KMS-11 (cell line): ENCODE data around the gene PRR29.
A peak's percentile ranks its signal among the peaks of the same experiment; 100 is the strongest.

Experiments used
- H2AFZ ChIP-seq: fragments of 200-600 bp; sonication (generic); 2 replicates; pipeline ENCODE4 v1.6.1; 2016; ENCODE audit warnings: antibody characterized with exemption, mixed run types, low read depth
- H3K27ac ChIP-seq: fragments of 200-600 bp; sonication (generic); 2 replicates; pipeline ENCODE4 v1.6.1; 2016; ENCODE audit warnings: mild to moderate bottlenecking, mixed run types
- H3K27me3 ChIP-seq: fragments of 200-600 bp; sonication (generic); 2 replicates; pipeline ENCODE4 v1.6.1; 2017; ENCODE audit warnings: mild to moderate bottlenecking, low read depth, mixed run types, moderate library complexity; ENCODE audit not compliant: insufficient read depth
- H3K36me3 ChIP-seq: fragments of 200-600 bp; sonication (generic); 2 replicates; pipeline ENCODE4 v1.6.1; 2017; ENCODE audit warnings: mild to moderate bottlenecking, mixed run types; ENCODE audit not compliant: insufficient read depth
- H3K4me1 ChIP-seq: fragments of 200-600 bp; sonication (generic); 2 replicates; pipeline ENCODE4 v1.6.1; 2016; ENCODE audit warnings: mild to moderate bottlenecking, low read depth, mixed run types; ENCODE audit not compliant: poor library complexity, severe bottlenecking
- H3K4me2 ChIP-seq: fragments of 200-600 bp; sonication (generic); 2 replicates; pipeline ENCODE4 v1.7.0; 2016; ENCODE audit warnings: mild to moderate bottlenecking, mixed run types
- H3K4me3 ChIP-seq: fragments of 200-600 bp; sonication (generic); IDR thresholded peaks from 2 replicates; pipeline ENCODE4 v1.6.1; 2017; ENCODE audit warnings: low read depth, low read length, mixed read lengths; ENCODE audit not compliant: insufficient read depth
- H3K79me2 ChIP-seq: fragments of 200-600 bp; sonication (generic); 2 replicates; pipeline ENCODE4 v1.6.1; 2016; ENCODE audit warnings: low read depth, mixed run types; ENCODE audit not compliant: insufficient read depth
- H3K9ac ChIP-seq: fragments of 200-600 bp; sonication (generic); 2 replicates; pipeline ENCODE4 v1.6.1; 2016; ENCODE audit warnings: mild to moderate bottlenecking, mixed run types
- H4K20me1 ChIP-seq: fragments of 200-600 bp; sonication (generic); 2 replicates; pipeline ENCODE4 v1.6.1; 2016; ENCODE audit warnings: mild to moderate bottlenecking, mixed run types; ENCODE audit not compliant: insufficient read depth
- TF ChIP-seq, protein P1 (sequence below): fragments of 200-600 bp; sonication (generic); conservative IDR thresholded peaks from 2 replicates; pipeline ENCODE4 v1.6.1; 2017; ENCODE audit warnings: low read depth, mild to moderate bottlenecking, antibody characterized with exemption, low read length, moderate library complexity, mixed read lengths

Gene PRR29

DNA sequence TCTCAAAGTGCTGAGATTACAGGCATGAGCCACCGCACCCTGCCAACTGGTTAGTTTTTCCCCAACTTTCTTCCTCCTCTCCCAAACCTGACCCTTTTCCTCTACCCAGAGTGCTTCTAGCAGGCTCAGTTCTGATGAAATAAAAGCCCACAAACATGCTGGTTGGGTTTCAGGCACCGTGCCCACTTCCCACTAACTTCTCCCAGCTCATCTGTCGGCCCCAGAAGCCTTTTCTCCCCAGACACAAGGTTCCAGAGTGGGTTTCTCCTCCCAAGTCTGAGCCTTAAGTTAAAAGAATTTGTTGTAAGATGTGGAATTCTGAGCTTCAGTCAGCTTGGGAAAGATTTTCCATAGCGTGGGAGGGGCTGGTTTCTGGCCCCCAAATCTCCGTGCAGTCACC, 13.9 kb upstream of the PRR29 start:
- H3K27me3 ChIP-seq, result no peaks in the 10 kb centered on the region
- no peak overlapping the region for H2AFZ ChIP-seq
- H3K79me2 ChIP-seq, result no peaks in the 10 kb centered on the region
- TF ChIP-seq, protein P1, sequence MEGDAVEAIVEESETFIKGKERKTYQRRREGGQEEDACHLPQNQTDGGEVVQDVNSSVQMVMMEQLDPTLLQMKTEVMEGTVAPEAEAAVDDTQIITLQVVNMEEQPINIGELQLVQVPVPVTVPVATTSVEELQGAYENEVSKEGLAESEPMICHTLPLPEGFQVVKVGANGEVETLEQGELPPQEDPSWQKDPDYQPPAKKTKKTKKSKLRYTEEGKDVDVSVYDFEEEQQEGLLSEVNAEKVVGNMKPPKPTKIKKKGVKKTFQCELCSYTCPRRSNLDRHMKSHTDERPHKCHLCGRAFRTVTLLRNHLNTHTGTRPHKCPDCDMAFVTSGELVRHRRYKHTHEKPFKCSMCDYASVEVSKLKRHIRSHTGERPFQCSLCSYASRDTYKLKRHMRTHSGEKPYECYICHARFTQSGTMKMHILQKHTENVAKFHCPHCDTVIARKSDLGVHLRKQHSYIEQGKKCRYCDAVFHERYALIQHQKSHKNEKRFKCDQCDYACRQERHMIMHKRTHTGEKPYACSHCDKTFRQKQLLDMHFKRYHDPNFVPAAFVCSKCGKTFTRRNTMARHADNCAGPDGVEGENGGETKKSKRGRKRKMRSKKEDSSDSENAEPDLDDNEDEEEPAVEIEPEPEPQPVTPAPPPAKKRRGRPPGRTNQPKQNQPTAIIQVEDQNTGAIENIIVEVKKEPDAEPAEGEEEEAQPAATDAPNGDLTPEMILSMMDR, result no peak
- H3K4me3 ChIP-seq, result no peak overlapping the region
- H3K9ac ChIP-seq, result no peak overlapping the region
- H3K27ac ChIP-seq, result no peak overlapping the region
- H3K4me2 ChIP-seq, result no peak overlapping the region
- H4K20me1 ChIP-seq, result no peaks in the 10 kb centered on the region
- no peaks in the 10 kb centered on the region for H3K36me3 ChIP-seq
- H3K4me1 ChIP-seq, result peaks cover 16% of the 10 kb centered on the region

DNA sequence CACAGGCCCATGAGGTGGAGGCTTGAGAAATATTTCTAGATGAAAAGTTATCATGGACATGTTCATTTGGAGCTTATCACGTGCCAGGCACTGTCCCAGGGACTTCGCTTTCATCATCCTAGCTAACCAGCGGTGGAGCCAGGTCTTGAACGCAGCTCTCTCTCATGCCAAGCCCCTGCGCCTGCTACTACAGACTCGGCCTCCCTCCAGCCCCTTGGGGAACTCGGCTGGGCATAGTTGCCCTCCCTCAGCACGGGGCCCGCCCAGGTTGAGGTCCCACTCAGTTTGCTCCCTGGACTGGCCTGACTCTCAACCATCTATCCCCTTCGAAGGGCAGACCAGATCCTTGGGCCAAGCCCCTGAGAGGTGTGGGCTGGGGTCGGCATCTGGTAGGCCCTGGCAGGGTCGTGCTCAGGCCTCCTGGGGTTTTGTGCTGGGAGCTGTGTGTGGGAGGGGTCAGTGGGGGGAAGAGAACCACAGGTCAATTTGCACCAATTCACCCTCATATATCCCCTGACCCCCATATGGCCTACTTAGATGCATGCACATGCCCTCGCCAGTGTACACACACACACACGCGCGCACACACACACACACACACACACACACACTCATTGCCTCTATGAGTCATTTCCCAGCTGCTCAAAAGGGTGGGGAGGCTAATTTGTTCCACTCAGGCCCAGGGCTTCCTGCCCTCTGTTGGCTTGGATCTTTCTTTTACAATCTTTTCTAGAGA, 13.3 kb upstream of the PRR29 start:
- H3K27me3 ChIP-seq, result no peaks in the 10 kb centered on the region
- no peak overlapping the region for H3K27ac ChIP-seq
- no peak overlapping the region for H3K4me2 ChIP-seq
- H3K4me3 ChIP-seq, result no peak overlapping the region
- H2AFZ ChIP-seq, result no peak overlapping the region
- no peaks in the 10 kb centered on the region for H4K20me1 ChIP-seq
- H3K9ac ChIP-seq, result no peak overlapping the region
- TF ChIP-seq, protein P1, result no peak
- H3K4me1 ChIP-seq, result peaks cover 16% of the 10 kb centered on the region
- H3K79me2 ChIP-seq, result no peaks in the 10 kb centered on the region
- H3K36me3 ChIP-seq, result no peaks in the 10 kb centered on the region

- H2AFZ ChIP-seq, result no peak overlapping the region
- peaks cover 16% of the 10 kb centered on the region for H3K4me1 ChIP-seq
- no peaks in the 10 kb centered on the region for H4K20me1 ChIP-seq
- H3K27ac ChIP-seq, result no peak overlapping the region
- H3K79me2 ChIP-seq, result no peaks in the 10 kb centered on the region
- no peak overlapping the region for H3K9ac ChIP-seq
- no peaks in the 10 kb centered on the region for H3K36me3 ChIP-seq
- H3K4me2 ChIP-seq, result no peak overlapping the region
- no peak overlapping the region for H3K4me3 ChIP-seq
- H3K27me3 ChIP-seq, result no peaks in the 10 kb centered on the region; the same call in 1 of the 2 replicates
- TF ChIP-seq, protein P1, result no peak
Observed at GRCh38 chr17:63985387-63986140, 12.6 kb upstream of the PRR29 start.

DNA sequence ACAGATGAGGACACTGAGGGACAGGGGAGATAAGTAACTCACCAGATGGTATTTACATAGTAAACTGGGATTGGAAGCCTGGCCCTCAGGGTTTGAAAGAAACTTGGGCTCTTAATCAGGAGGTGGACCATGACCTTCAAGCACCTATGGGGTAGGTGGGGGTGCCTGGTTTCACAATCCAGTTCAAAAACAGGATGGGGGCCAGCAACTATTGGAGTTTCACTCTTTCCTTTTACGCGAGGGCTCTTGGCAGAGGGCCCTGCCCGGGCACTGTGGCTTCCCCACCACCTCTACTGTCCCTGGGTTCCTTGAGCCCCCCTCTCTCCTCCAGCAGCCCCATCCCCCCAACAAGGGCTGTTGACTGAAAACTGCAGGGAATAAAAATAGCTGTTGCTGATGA, 11.3 kb upstream of the PRR29 start:
- Histone ChIP-seq H4K20me1 (no peaks in the 10 kb centered on the region), H3K79me2 (no peaks in the 10 kb centered on the region), H3K4me3 (no peak overlapping the region), H3K27ac (no peak overlapping the region), H3K9ac (0 out of 2 replicates have a peak overlapping the region, but pooled peaks have one; percentile 15), H2AFZ (peak overlapping the region; percentile 54), H3K4me2 (peak overlapping the region; percentile 66), H3K4me1 (peaks cover 16% of the 10 kb centered on the region), H3K36me3 (no peaks in the 10 kb centered on the region), H3K27me3 (peaks cover 6% of the 10 kb centered on the region)
- TF ChIP-seq, protein P1, result no peak
